ENCODE measurements around the gene TMEM238.

TMEM238 gene

GRCh38 chr19:55340784-55341147 lies 43.3 kb downstream of the TMEM238 start:
- Histone ChIP-seq H3K9ac (ENCODE audit: low read depth, low read length, poor library complexity) (peak overlapping the region; percentile 99), H2BK120ac (ENCODE audit: low read depth, low read length) (peak overlapping the region; percentile 92), H3K27ac (replicated peaks; ENCODE audit: low read length) (peak overlapping the region; percentile 88), H4K8ac (ENCODE audit: low read depth, low read length) (no peak overlapping the region), H3K4me2 (ENCODE audit: insufficient read depth, low read length, poor library complexity, severe bottlenecking) (peak overlapping the region; percentile 85), H3K4me3 (ENCODE audit: low read length in 2 of 2) (peak overlapping the region; percentile 96 to 99), H3K27me3 (ENCODE audit: control insufficient read depth in 3 of 3, insufficient read depth in 3 of 3, low read depth in 1 of 3, low read length in 3 of 3) (no peaks in the 10 kb centered on the region), H3K9me3 (replicated peaks in 1 of 2; ENCODE audit: control insufficient read depth in 2 of 2, insufficient read depth in 1 of 2, low read depth in 1 of 2, low read length in 2 of 2) (no peaks in the 10 kb centered on the region), H4K91ac (ENCODE audit: low read depth, low read length, poor library complexity) (no peak overlapping the region), H2BK15ac (ENCODE audit: low read length) (peak overlapping the region; percentile 79), H3K23ac (ENCODE audit: low read depth, low read length, poor library complexity) (peak overlapping the region; percentile 96), H3K14ac (ENCODE audit: low read length) (peak overlapping the region; percentile 97), H2AFZ (ENCODE audit: low read length) (peak overlapping the region; percentile 53), H2AK5ac (ENCODE audit: low read depth, low read length) (peak overlapping the region; percentile 71), H3K79me1 (ENCODE audit: low read depth, low read length) (peaks cover 17% of the 10 kb centered on the region), H3K18ac (ENCODE audit: low read length) (peak overlapping the region; percentile 99), H3K4me1 (ENCODE audit: control insufficient read depth in 2 of 2, insufficient read depth in 1 of 2, low read depth in 1 of 2, low read length in 2 of 2) (peaks cover 12 to 20% of the 10 kb centered on the region in 2 donors), H2BK5ac (ENCODE audit: low read length) (peak overlapping the region; percentile 100), H3K4ac (ENCODE audit: low read length) (peak overlapping the region; percentile 92), H3K36me3 (replicated peaks in 1 of 2; ENCODE audit: control insufficient read depth in 2 of 2, insufficient read depth in 2 of 2, low read length in 2 of 2) (peaks cover 23 to 41% of the 10 kb centered on the region in 2 donors), H2BK12ac (ENCODE audit: low read length) (no peak overlapping the region)
- DNase-seq (ENCODE audit: low spot score): no peak
- WGBS, 2 donors (ENCODE audit: extremely low coverage in 2 of 2, insufficient read length in 2 of 2, insufficient replicate concordance in 1 of 2): no CpG with 5 or more reads among the region's 24 CpGs

GRCh38 chr19:55339889-55340783 lies 44.0 kb downstream of the TMEM238 start:
- H2BK12ac ChIP-seq (ENCODE audit: low read length): no peak overlapping the region
- H3K4me2 ChIP-seq (ENCODE audit: insufficient read depth, low read length, poor library complexity, severe bottlenecking): peak overlapping the region; percentile 85
- H3K4me1 ChIP-seq (ENCODE audit: control insufficient read depth in 2 of 2, insufficient read depth in 1 of 2, low read depth in 1 of 2, low read length in 2 of 2): peaks cover 12 to 17% of the 10 kb centered on the region in 2 donors
- H3K23ac ChIP-seq (ENCODE audit: low read depth, low read length, poor library complexity): peak overlapping the region; percentile 96
- no peak for DNase-seq (ENCODE audit: low spot score)
- H4K8ac ChIP-seq (ENCODE audit: low read depth, low read length): no peak overlapping the region
- peaks cover 17% of the 10 kb centered on the region for H3K79me1 ChIP-seq (ENCODE audit: low read depth, low read length)
- peak overlapping the region; percentile 92 for H3K4ac ChIP-seq (ENCODE audit: low read length)
- H4K91ac ChIP-seq (ENCODE audit: low read depth, low read length, poor library complexity): no peak overlapping the region
- H3K9ac ChIP-seq (ENCODE audit: low read depth, low read length, poor library complexity): peak overlapping the region; percentile 99
- peak overlapping the region; percentile 88 for H3K27ac ChIP-seq (replicated peaks; ENCODE audit: low read length)
- peaks cover 21 to 34% of the 10 kb centered on the region in 2 donors for H3K36me3 ChIP-seq (replicated peaks in 1 of 2; ENCODE audit: control insufficient read depth in 2 of 2, insufficient read depth in 2 of 2, low read length in 2 of 2)
- H2BK5ac ChIP-seq (ENCODE audit: low read length): peak overlapping the region; percentile 100
- H3K4me3 ChIP-seq (ENCODE audit: low read length in 2 of 2): peak overlapping the region; percentile 96 to 99
- no peaks in the 10 kb centered on the region for H3K27me3 ChIP-seq (ENCODE audit: control insufficient read depth in 3 of 3, insufficient read depth in 3 of 3, low read depth in 1 of 3, low read length in 3 of 3)
- peak overlapping the region; percentile 71 for H2AK5ac ChIP-seq (ENCODE audit: low read depth, low read length)
- H3K14ac ChIP-seq (ENCODE audit: low read length): peak overlapping the region; percentile 97
- peak overlapping the region; percentile 92 for H2BK120ac ChIP-seq (ENCODE audit: low read depth, low read length)
- WGBS, 2 donors (ENCODE audit: extremely low coverage in 2 of 2, insufficient read length in 2 of 2, insufficient replicate concordance in 1 of 2): no CpG with 5 or more reads among the region's 44 CpGs
- H2AFZ ChIP-seq (ENCODE audit: low read length): peak overlapping the region; percentile 53
- H2BK15ac ChIP-seq (ENCODE audit: low read length): peak overlapping the region; percentile 83
- no peaks in the 10 kb centered on the region for H3K9me3 ChIP-seq (replicated peaks in 1 of 2; ENCODE audit: control insufficient read depth in 2 of 2, insufficient read depth in 1 of 2, low read depth in 1 of 2, low read length in 2 of 2)
- peak overlapping the region; percentile 99 for H3K18ac ChIP-seq (ENCODE audit: low read length)

DNA sequence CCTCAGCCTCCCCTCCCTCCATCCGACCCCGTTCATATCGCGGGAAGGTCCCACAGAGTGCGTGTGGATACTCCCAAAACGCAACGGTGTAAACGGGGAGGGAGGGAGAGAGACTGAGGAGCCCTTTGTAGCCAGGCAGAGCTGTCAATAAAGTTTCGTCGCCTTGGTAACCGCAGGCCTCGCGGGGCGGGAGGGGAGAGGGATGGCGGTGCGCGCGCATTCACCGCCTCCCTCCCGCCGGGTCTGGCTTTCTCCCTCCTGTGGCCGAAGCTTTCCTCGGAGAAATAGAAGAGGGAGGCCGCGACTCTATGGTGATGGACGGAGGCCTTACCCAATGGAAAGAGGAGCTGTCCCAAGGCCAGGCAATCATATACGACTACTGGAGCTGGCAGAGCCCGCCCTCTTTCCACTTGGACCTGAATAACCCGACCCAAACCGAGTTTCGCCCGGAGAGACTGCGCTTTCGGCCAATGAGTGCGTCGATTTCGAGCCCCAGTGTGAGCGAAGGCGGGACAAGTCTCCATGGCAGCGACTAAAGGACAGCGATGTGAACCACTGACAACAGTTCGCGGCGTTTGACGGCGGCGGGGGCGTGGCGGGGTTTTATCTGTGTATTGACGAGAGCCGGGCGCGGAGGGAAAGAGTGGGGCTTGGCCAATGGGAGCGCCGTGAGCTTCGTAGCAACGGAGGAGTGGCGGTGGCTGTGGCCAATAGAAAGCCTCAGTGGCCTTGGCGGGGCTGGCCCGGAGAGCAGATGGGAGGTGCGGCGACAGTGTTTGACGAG lies 44.8 kb downstream of the TMEM238 start, which contains the start of gene KMT5C:
TSS of gene KMT5C (plus strand) at position 772 of the 784 bp plus-strand sequence. CDS start 2,061 bp downstream, outside the sequence.
- Histone ChIP-seq H3K4ac (ENCODE audit: low read length) (peak within 1 kb of the TSS; percentile 92), H3K36me3 (replicated peaks in 1 of 2; ENCODE audit: control insufficient read depth in 2 of 2, insufficient read depth in 2 of 2, low read length in 2 of 2) (peaks cover 16 to 26% of the 10 kb centered on the region in 2 donors), H3K4me2 (ENCODE audit: insufficient read depth, low read length, poor library complexity, severe bottlenecking) (peak within 1 kb of the TSS; percentile 85), H4K91ac (ENCODE audit: low read depth, low read length, poor library complexity) (peak within 1 kb of the TSS; percentile 90), H3K23ac (ENCODE audit: low read depth, low read length, poor library complexity) (peak within 1 kb of the TSS; percentile 96), H3K27ac (replicated peaks; ENCODE audit: low read length) (peak within 1 kb of the TSS; percentile 97), H2BK5ac (ENCODE audit: low read length) (peak within 1 kb of the TSS; percentile 100), H2AFZ (ENCODE audit: low read length) (peak within 1 kb of the TSS; percentile 93), H3K9me3 (replicated peaks in 1 of 2; ENCODE audit: control insufficient read depth in 2 of 2, insufficient read depth in 1 of 2, low read depth in 1 of 2, low read length in 2 of 2) (no peaks in the 10 kb centered on the region), H2BK12ac (ENCODE audit: low read length) (no peak within 1 kb of the TSS), H2BK15ac (ENCODE audit: low read length) (peak within 1 kb of the TSS; percentile 99), H3K14ac (ENCODE audit: low read length) (peak within 1 kb of the TSS; percentile 97), H3K9ac (ENCODE audit: low read depth, low read length, poor library complexity) (peak within 1 kb of the TSS; percentile 99), H3K79me1 (ENCODE audit: low read depth, low read length) (peaks cover 17% of the 10 kb centered on the region), H3K27me3 (ENCODE audit: control insufficient read depth in 3 of 3, insufficient read depth in 3 of 3, low read depth in 1 of 3, low read length in 3 of 3) (no peaks in the 10 kb centered on the region), H3K4me1 (ENCODE audit: control insufficient read depth in 2 of 2, insufficient read depth in 1 of 2, low read depth in 1 of 2, low read length in 2 of 2) (peaks cover 12 to 17% of the 10 kb centered on the region in 2 donors), H2AK5ac (ENCODE audit: low read depth, low read length) (peak within 1 kb of the TSS; percentile 71), H2BK120ac (ENCODE audit: low read depth, low read length) (peak within 1 kb of the TSS; percentile 92), H3K4me3 (ENCODE audit: low read length in 2 of 2) (peak within 1 kb of the TSS; percentile 96 to 99), H3K18ac (ENCODE audit: low read length) (peak within 1 kb of the TSS; percentile 99), H4K8ac (ENCODE audit: low read depth, low read length) (no peak within 1 kb of the TSS)
- WGBS, 2 donors (ENCODE audit: extremely low coverage in 2 of 2, insufficient read length in 2 of 2, insufficient replicate concordance in 1 of 2): no CpG with 5 or more reads among the region's 63 CpGs
- peak; percentile 100 for DNase-seq (ENCODE audit: low spot score)

Measured in neuronal stem cell (in vitro differentiated cells).